Panc1 (cell line): ENCODE measurements around the gene STAB1. TPM values are rescaled to one million over a fixed set of nuclear protein-coding genes. Genes with fewer than 3 reads are reported as not detected.

Experiments
- ATAC-seq: fragments of 200-7000 bp; cut with Tn5 transposase; 2 replicates; pipeline ENCODE4 v1.9.1; 2020; ENCODE audit warnings: mild to moderate bottlenecking, moderate library complexity
- BruUV-seq: library from RNA; stranded (reverse); fragments of 400-500 nt; replicated peaks from 2 replicates; lab custom pipeline; 2021; lab: Mats Ljungman, UMichigan
- CTCF ChIA-PET: fragments of 300-600 bp; sonication (Branson Sonifier 250); formaldehyde crosslinking; loops from one replicate; lab custom pipeline; 2022; ENCODE audit warnings: antibody characterized with exemption; lab: Charles Lee
- POLR2A ChIA-PET: fragments of 300-600 bp; sonication (Branson Sonifier 250); formaldehyde crosslinking; loops from one replicate; lab custom pipeline; 2022; ENCODE audit warnings: antibody characterized with exemption; lab: Charles Lee
- DNase-seq: peaks from one replicate; pipeline ENCODE4 v3.0.0-alpha.2; 2010; ENCODE audit warnings: low read depth, low spot score
- H3K27ac ChIP-seq: 2 replicates; pipeline ENCODE4 v1.5.1; 2011; ENCODE audit warnings: mild to moderate bottlenecking, low read length, inconsistent platforms
- H3K27me3 ChIP-seq: fragments of 200-500 bp; sonication (Bioruptor generic); 2 replicates; pipeline ENCODE4 v1.6.0; 2014; ENCODE audit warnings: low read length, inconsistent platforms; ENCODE audit not compliant: control insufficient read depth, insufficient read depth
- H3K36me3 ChIP-seq: fragments of 200-500 bp; sonication (Bioruptor generic); 2 replicates; pipeline ENCODE4 v1.5.1; 2014; ENCODE audit warnings: inconsistent platforms, mild to moderate bottlenecking, low read length, moderate library complexity; ENCODE audit not compliant: control insufficient read depth, insufficient read depth
- H3K4me1 ChIP-seq: 2 replicates; pipeline ENCODE4 v1.5.1; 2011; ENCODE audit warnings: inconsistent platforms, mild to moderate bottlenecking, low read length, moderate library complexity; ENCODE audit not compliant: control insufficient read depth, insufficient read depth
- H3K4me3 ChIP-seq, 2 experiments: 2 replicates each; pipeline ENCODE4 v1.5.1; 2011 to 2012; ENCODE audit warnings: low read depth in 2 of 2, low read length in 2 of 2, mild to moderate bottlenecking in 2 of 2, inconsistent platforms in 1 of 2, moderate library complexity in 1 of 2
- H3K9me3 ChIP-seq: fragments of 200-500 bp; sonication (Bioruptor generic); 2 replicates; pipeline ENCODE4 v1.5.1; 2014; ENCODE audit warnings: low read depth, mild to moderate bottlenecking, inconsistent platforms, low read length, moderate library complexity; ENCODE audit not compliant: control insufficient read depth, insufficient read depth
- CTCF ChIP-seq: fragments of 450-650 bp; IDR thresholded peaks from 2 replicates; pipeline ENCODE4 v1.5.1; 2017; ENCODE audit warnings: mild to moderate bottlenecking
- POLR2AphosphoS5 ChIP-seq: IDR thresholded peaks from 2 replicates; pipeline ENCODE4 v1.6.1; 2012; ENCODE audit warnings: mild to moderate bottlenecking, low read depth, low read length, moderate library complexity
- REST ChIP-seq, 2 experiments: IDR thresholded peaks; 2 replicates each; pipeline ENCODE4 v1.6.1; 2011 to 2012; ENCODE audit warnings: low read depth in 2 of 2, control low read depth in 1 of 2, low read length in 1 of 2, mild to moderate bottlenecking in 1 of 2, moderate library complexity in 1 of 2; ENCODE audit not compliant: insufficient read depth in 1 of 2
- SIN3A ChIP-seq: IDR thresholded peaks from 2 replicates; pipeline ENCODE4 v1.6.1; 2012; ENCODE audit warnings: low read depth, mild to moderate bottlenecking, low read length, moderate library complexity, borderline replicate concordance; ENCODE audit not compliant: insufficient read depth
- TCF7L2 ChIP-seq: IDR thresholded peaks from 2 replicates; pipeline ENCODE4 v1.6.1; 2011; ENCODE audit warnings: mild to moderate bottlenecking, low read depth, low read length, inconsistent platforms
- in situ Hi-C: cut with HindIII; loops from 2 replicates; pipeline ENCODE4 v1.10.0; 2016; ENCODE audit warnings: low sequenced_read_pairs, low pct_unique_long_range_greater_than_20kb
- intact Hi-C: fragments of 100-400 bp; cut with micrococcal nuclease; formaldehyde crosslinking; loops from one replicate; pipeline ENCODE4 v1.10.0; 2022; ENCODE audit not compliant: unreplicated experiment
- total RNA-seq: library from RNA; stranded (reverse); gene quantifications from one replicate; pipeline ENCODE4 v1.2.1, GENCODE V29; 2021; ENCODE audit not compliant: unreplicated experiment

The STAB1 gene
- total RNA-seq, 1 experiment from 2014 or later = 0.39 TPM

- no peak overlapping the region for H3K4me3 ChIP-seq
- intact Hi-C loops (no loop called here), in situ Hi-C loops (no loop called here)
- no peaks in the 10 kb centered on the region for H3K9me3 ChIP-seq
- ChIA-PET CTCF (no interaction called here), POLR2A (no interaction called here)
- H3K36me3 ChIP-seq = no peaks in the 10 kb centered on the region
- no peak overlapping the region for H3K27ac ChIP-seq
- no peak for DNase-seq
- no peaks in the 10 kb centered on the region for H3K4me1 ChIP-seq
- TF ChIP-seq REST (IDR thresholded peaks at IDR 0.05; ENCODE audit: insufficient read depth in 1 of 2, low read depth in 2 of 2, low read length in 1 of 2) (no peak), TCF7L2 (no peak), SIN3A (no peak), POLR2AphosphoS5 (no peak), CTCF (no peak)
- H3K27me3 ChIP-seq = no peaks in the 10 kb centered on the region
- ATAC-seq = no peak
- no TSS peak for BruUV-seq
These were observed 5.9 kb downstream of the STAB1 start for GRCh38 chr3:52501046-52501445.

GRCh38 chr3:52502001-52502400, 6.9 kb downstream of the STAB1 start:
- TF ChIP-seq POLR2AphosphoS5 = no peak
- H3K27ac ChIP-seq = no peak overlapping the region
- no peaks in the 10 kb centered on the region for H3K4me1 ChIP-seq
- no TSS peak for BruUV-seq
- ATAC-seq = no peak
- in situ Hi-C loops (no loop called here), intact Hi-C loops (no loop called here)
- POLR2A ChIA-PET = no interaction called here
- no peak for DNase-seq
- H3K4me3 ChIP-seq = no peak overlapping the region
- H3K9me3 ChIP-seq = no peaks in the 10 kb centered on the region
- no peaks in the 10 kb centered on the region for H3K36me3 ChIP-seq
- H3K27me3 ChIP-seq = no peaks in the 10 kb centered on the region
- CTCF ChIA-PET = no interaction called here

GRCh38 chr3:52502808-52503350, 7.7 kb downstream of the STAB1 start:
- Histone ChIP-seq H3K27ac (no peak overlapping the region), H3K9me3 (no peaks in the 10 kb centered on the region), H3K4me3 (no peak overlapping the region), H3K4me1 (no peaks in the 10 kb centered on the region), H3K36me3 (no peaks in the 10 kb centered on the region), H3K27me3 (no peaks in the 10 kb centered on the region)
- TF ChIP-seq POLR2AphosphoS5 (no peak), TCF7L2 (no peak)
- in situ Hi-C loops (no loop called here), intact Hi-C loops (no loop called here)
- POLR2A ChIA-PET = interaction anchor here (0.6 kb wide), 1 partner anchor 106 kb away, joined by 3 read pairs; no protein-coding TSS in a partner anchor
- BruUV-seq = no TSS peak
- ATAC-seq (peak; percentile 54), DNase-seq (no peak)
- CTCF ChIA-PET = no interaction called here
